Upper lobe of left lung (tissue), 4 donors: ENCODE data around the gene SLC41A3.

Experiments
- CTCF ChIP-seq, 6 experiments: fragments of 450-650 bp in 4 of 6; fragments of 200-600 bp in 2 of 6; sonication (generic) in 2 of 6; IDR thresholded peaks; one replicate each; pipeline ENCODE4 v1.5.1; 2016 to 2019; ENCODE audit warnings: antibody characterized with exemption in 6 of 6
- EP300 ChIP-seq, 4 donors: sonication (generic); formaldehyde crosslinking; IDR thresholded peaks; one replicate each; pipeline ENCODE4 v1.5.1; 2017; ENCODE audit warnings: antibody characterized with exemption in 4 of 4, control low read depth in 2 of 4
- POLR2A ChIP-seq, 4 donors: fragments of 450-650 bp; IDR thresholded peaks; one replicate each; pipeline ENCODE4 v1.5.1; 2016 to 2017; ENCODE audit warnings: antibody characterized with exemption in 4 of 4, mild to moderate bottlenecking in 2 of 4
- POLR2AphosphoS5 ChIP-seq, 2 donors: sonication (generic); formaldehyde crosslinking; IDR thresholded peaks; one replicate each; pipeline ENCODE4 v1.5.1; 2017; ENCODE audit warnings: antibody characterized with exemption in 2 of 2

GRCh38 chr3:126009181-126009580 is 74.7 kb downstream of the SLC41A3 start:
- TF ChIP-seq CTCF (IDR thresholded peaks at IDR 0.05) (no peak), POLR2A (IDR thresholded peaks at IDR 0.05) (no peak), POLR2AphosphoS5 (IDR thresholded peaks at IDR 0.05) (no peak), EP300 (IDR thresholded peaks at IDR 0.05) (no peak)
